ENCODE results near the gene ZNF610. TPM values are rescaled to one million over a fixed set of nuclear protein-coding genes. Genes with fewer than 3 reads are reported as not detected.
"Not testable (repeated sequence)": the region's sequence is repeated elsewhere in the genome, so short reads cannot be mapped to it uniquely, and the experiment has no call there.

Gene ZNF610
- total RNA-seq, 2 experiments from 2014 or later = 0.54 to 2.1 TPM

DNA sequence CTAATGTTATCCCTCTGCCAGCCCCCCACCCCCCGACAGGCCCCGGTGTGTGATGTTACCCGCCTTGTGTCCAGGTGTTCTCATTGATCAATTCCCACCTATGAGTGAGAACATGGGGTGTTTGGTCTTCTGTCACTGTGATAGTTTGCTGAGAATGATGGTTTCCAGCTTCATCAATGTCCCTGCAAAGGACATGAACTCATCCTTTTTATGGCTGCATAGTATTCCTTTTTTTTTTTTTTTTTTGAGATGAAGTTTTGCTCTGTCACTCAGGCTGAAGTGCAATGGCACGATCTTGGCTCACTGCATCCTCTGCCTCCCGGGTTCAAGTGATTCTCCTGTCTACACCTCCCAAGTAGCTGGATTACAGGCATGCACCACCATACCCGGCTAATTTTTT lies 43.1 kb upstream of the ZNF610 start:
- BruUV-seq (replicated peaks); H3K4me2 ChIP-seq (ENCODE audit: low read length); H2AFZ ChIP-seq (ENCODE audit: low read length); H3K9me2 ChIP-seq (ENCODE audit: insufficient read depth, low read length); CTCF ChIA-PET (ENCODE audit: unreplicated experiment); H4K20me1 ChIP-seq (ENCODE audit: insufficient read depth, low read length); H3K4me1 ChIP-seq (ENCODE audit: insufficient read depth, low read length, poor library complexity, severe bottlenecking); DNase-seq (ENCODE audit: low spot score); intact Hi-C loops (cut with micrococcal nuclease; ENCODE audit: unreplicated experiment); H3K9me3 ChIP-seq (ENCODE audit: low read length); H3K4me3 ChIP-seq (ENCODE audit: low read depth, low read length, poor library complexity, severe bottlenecking); H3K27ac ChIP-seq (ENCODE audit: low read depth, low read length, poor library complexity, severe bottlenecking); H3K79me2 ChIP-seq (ENCODE audit: insufficient read depth, low read depth, low read length); POLR2A ChIA-PET: not testable (repeated sequence)
- H3K36me3 ChIP-seq (ENCODE audit: insufficient read depth, low read length) = peaks cover 52% of the 10 kb centered on the region

DNA sequence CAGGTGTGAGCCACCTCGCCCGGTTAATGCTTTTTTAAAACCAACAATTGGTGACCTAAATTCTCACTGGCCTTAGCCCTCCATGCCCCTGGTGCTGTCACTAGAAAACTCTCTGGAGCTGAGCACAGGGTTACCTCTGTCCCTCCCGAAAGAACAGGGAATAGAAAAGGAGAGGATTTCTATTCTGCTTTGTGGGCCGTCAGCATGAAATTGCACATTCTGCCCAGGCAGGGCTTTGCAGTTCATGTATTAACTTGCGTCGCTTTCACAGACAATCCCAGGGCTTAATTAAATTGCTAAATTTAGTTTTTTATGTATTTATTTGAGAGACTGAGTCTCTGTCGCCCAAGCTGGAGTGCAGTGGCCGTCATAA lies 39.7 kb upstream of the ZNF610 start:
- H3K4me3 ChIP-seq (ENCODE audit: low read depth, low read length, poor library complexity, severe bottlenecking) = peak overlapping the region; percentile 93
- POLR2A ChIA-PET = no interaction called here
- peaks cover 12% of the 10 kb centered on the region for H3K4me1 ChIP-seq (ENCODE audit: insufficient read depth, low read length, poor library complexity, severe bottlenecking)
- H3K27ac ChIP-seq (ENCODE audit: low read depth, low read length, poor library complexity, severe bottlenecking) = no peak overlapping the region
- peaks cover 14% of the 10 kb centered on the region; the same call in 1 of the 2 replicates for H3K9me3 ChIP-seq (ENCODE audit: low read length)
- peak overlapping the region; percentile 64; the same call in 1 of the 2 replicates for H2AFZ ChIP-seq (ENCODE audit: low read length)
- peaks cover 50% of the 10 kb centered on the region for H3K36me3 ChIP-seq (ENCODE audit: insufficient read depth, low read length)
- peak overlapping the region; percentile 92 for H3K4me2 ChIP-seq (ENCODE audit: low read length)
- intact Hi-C loops (cut with micrococcal nuclease; ENCODE audit: unreplicated experiment) = loop anchor here (2.0 kb wide), 1 partner anchor 268 kb away; the partner anchor contains the start of gene ZNF614
- H3K9me2 ChIP-seq (ENCODE audit: insufficient read depth, low read length) = no peaks in the 10 kb centered on the region
- CTCF ChIA-PET (ENCODE audit: unreplicated experiment) = no interaction called here
- peaks cover 22% of the 10 kb centered on the region for H3K79me2 ChIP-seq (ENCODE audit: insufficient read depth, low read depth, low read length)
- no peaks in the 10 kb centered on the region for H4K20me1 ChIP-seq (ENCODE audit: insufficient read depth, low read length)
- TF ChIP-seq EZH2phosphoT487 (IDR thresholded peaks at IDR 0.05; ENCODE audit: borderline replicate concordance, low read depth, low read length) = no peak
- TF ChIP-seq, protein P1, sequence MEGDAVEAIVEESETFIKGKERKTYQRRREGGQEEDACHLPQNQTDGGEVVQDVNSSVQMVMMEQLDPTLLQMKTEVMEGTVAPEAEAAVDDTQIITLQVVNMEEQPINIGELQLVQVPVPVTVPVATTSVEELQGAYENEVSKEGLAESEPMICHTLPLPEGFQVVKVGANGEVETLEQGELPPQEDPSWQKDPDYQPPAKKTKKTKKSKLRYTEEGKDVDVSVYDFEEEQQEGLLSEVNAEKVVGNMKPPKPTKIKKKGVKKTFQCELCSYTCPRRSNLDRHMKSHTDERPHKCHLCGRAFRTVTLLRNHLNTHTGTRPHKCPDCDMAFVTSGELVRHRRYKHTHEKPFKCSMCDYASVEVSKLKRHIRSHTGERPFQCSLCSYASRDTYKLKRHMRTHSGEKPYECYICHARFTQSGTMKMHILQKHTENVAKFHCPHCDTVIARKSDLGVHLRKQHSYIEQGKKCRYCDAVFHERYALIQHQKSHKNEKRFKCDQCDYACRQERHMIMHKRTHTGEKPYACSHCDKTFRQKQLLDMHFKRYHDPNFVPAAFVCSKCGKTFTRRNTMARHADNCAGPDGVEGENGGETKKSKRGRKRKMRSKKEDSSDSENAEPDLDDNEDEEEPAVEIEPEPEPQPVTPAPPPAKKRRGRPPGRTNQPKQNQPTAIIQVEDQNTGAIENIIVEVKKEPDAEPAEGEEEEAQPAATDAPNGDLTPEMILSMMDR (conservative IDR thresholded peaks at IDR 0.05; ENCODE audit: low read length) = no peak
- DNase-seq (ENCODE audit: low spot score) = no peak
- no TSS peak for BruUV-seq (replicated peaks)

DNA sequence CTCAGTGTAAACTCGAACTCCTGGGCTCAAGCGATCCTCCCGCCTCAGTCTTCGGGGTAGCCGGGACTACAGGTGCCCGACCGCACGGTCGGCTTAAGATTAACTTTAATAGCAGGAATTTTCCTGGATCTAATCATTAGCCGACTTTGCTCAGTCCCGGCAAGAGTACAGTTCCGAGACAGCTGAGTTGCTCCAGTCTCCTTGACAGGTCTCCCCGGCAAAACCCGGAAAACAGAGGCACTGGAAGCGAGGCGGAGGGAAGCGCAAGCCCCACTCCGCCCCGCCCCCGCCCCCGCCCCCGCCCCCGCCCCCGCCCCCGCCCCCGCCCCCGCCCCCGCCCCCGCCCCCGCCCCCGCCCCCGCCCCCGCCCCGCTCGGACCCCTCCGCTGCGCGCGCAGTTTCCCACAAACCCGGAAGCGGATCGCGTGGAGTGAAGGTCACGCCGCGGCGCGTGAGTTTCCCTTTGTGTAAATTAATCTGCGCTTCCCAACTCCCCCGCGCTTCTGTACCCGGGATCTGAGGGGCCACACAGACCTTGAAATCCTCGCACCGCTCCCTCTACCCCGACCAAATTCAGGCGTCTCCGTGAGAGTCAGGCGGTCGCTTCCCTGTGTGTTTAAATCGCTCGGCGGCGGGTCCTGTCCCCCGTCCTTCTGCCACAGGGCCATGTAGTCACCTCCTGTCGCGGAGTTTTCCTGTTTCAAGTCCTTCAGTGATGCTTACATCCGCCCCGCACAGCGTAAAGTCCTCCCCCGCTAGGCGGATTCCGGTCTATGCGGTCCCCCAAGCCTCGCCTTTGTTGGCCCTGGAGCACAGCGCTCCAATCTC lies 39.1 kb upstream of the ZNF610 start, which contains the start of gene ZNF480:
Gene ZNF480, plus strand, starts transcription at position 397 of the 828 bp plus-strand sequence. CDS start 3,244 bp downstream, outside the sequence.
- intact Hi-C loops (cut with micrococcal nuclease; ENCODE audit: unreplicated experiment) = loop anchor here (2.0 kb wide), 1 partner anchor 268 kb away; the partner anchor contains the start of gene ZNF614
- no peaks in the 10 kb centered on the region for H3K9me2 ChIP-seq (ENCODE audit: insufficient read depth, low read length)
- no peaks in the 10 kb centered on the region for H4K20me1 ChIP-seq (ENCODE audit: insufficient read depth, low read length)
- peak within 1 kb of the TSS; percentile 63 for H3K27ac ChIP-seq (ENCODE audit: low read depth, low read length, poor library complexity, severe bottlenecking)
- no peak for TF ChIP-seq EZH2phosphoT487 (IDR thresholded peaks at IDR 0.05; ENCODE audit: borderline replicate concordance, low read depth, low read length)
- TF ChIP-seq, protein P1 (conservative IDR thresholded peaks at IDR 0.05; ENCODE audit: low read length) = no peak
- peak within 1 kb of the TSS; percentile 92 for H3K4me2 ChIP-seq (ENCODE audit: low read length)
- peaks cover 22% of the 10 kb centered on the region for H3K79me2 ChIP-seq (ENCODE audit: insufficient read depth, low read depth, low read length)
- peak within 1 kb of the TSS; percentile 93 for H3K4me3 ChIP-seq (ENCODE audit: low read depth, low read length, poor library complexity, severe bottlenecking)
- CTCF ChIA-PET (ENCODE audit: unreplicated experiment) = no interaction called here
- peak within 1 kb of the TSS; percentile 64; the same call in 1 of the 2 replicates for H2AFZ ChIP-seq (ENCODE audit: low read length)
- peaks cover 50% of the 10 kb centered on the region for H3K36me3 ChIP-seq (ENCODE audit: insufficient read depth, low read length)
- DNase-seq (ENCODE audit: low spot score) = peak; percentile 88
- BruUV-seq (replicated peaks) = TSS peak; percentile 74
- H3K4me1 ChIP-seq (ENCODE audit: insufficient read depth, low read length, poor library complexity, severe bottlenecking) = peaks cover 12% of the 10 kb centered on the region
- POLR2A ChIA-PET = no interaction called here
- H3K9me3 ChIP-seq (ENCODE audit: low read length) = peaks cover 14% of the 10 kb centered on the region; the same call in 1 of the 2 replicates

Measured in OCI-LY7 (cell line).